Activated CD4-positive, alpha-beta T cell treated with anti-CD3 and anti-CD28 coated beads for 1 hour (primary cell): ENCODE data around the gene MRPL12.

Experiments used
- DNase-seq: peaks from one replicate; pipeline ENCODE4 v3.0.0-alpha.2; 2020

Gene MRPL12

GRCh38 chr17:81683208-81683583 is 20.0 kb upstream of the MRPL12 start:
- DNase-seq = no peak

GRCh38 chr17:81683584-81684441 is 19.4 kb upstream of the MRPL12 start, which contains the start of the genes ARL16 and HGS:
Gene ARL16, minus strand, starts transcription at chr17:81683797. Its CDS starts 44 bp downstream, at chr17:81683753.
Gene HGS, plus strand, starts transcription at chr17:81684011. Its CDS starts 56 bp downstream, at chr17:81684067.
- DNase-seq = peak; percentile 97

- no peak for DNase-seq
Observed at GRCh38 chr17:81684442-81684911, 18.7 kb upstream of the MRPL12 start.

- no peak for DNase-seq
Observed at GRCh38 chr17:81685108-81685507, 18.1 kb upstream of the MRPL12 start.

GRCh38 chr17:81686614-81687013 is 16.6 kb upstream of the MRPL12 start:
- no peak for DNase-seq

GRCh38 chr17:81687770-81688541 is 15.2 kb upstream of the MRPL12 start:
- no peak for DNase-seq

- DNase-seq = no peak
Observed at GRCh38 chr17:81688616-81689015, 14.6 kb upstream of the MRPL12 start.

- DNase-seq = no peak
Observed at GRCh38 chr17:81690066-81690465, 13.1 kb upstream of the MRPL12 start.

GRCh38 chr17:81690549-81690948 is 12.6 kb upstream of the MRPL12 start:
- DNase-seq = no peak

- no peak for DNase-seq
Observed at GRCh38 chr17:81691196-81691595, 12.0 kb upstream of the MRPL12 start.

- no peak for DNase-seq
Observed at GRCh38 chr17:81691608-81692007, 11.6 kb upstream of the MRPL12 start.

GRCh38 chr17:81693509-81694210 is 9.5 kb upstream of the MRPL12 start:
- no peak for DNase-seq

GRCh38 chr17:81694810-81695209 is 8.4 kb upstream of the MRPL12 start:
- DNase-seq = no peak

GRCh38 chr17:81695211-81695610 is 8.0 kb upstream of the MRPL12 start:
- no peak for DNase-seq

- DNase-seq = no peak
Observed at GRCh38 chr17:81695801-81696200, 7.4 kb upstream of the MRPL12 start.

GRCh38 chr17:81696218-81696941 is 6.8 kb upstream of the MRPL12 start:
- DNase-seq = no peak

GRCh38 chr17:81697261-81698044 is 5.7 kb upstream of the MRPL12 start:
- no peak for DNase-seq

GRCh38 chr17:81700353-81701287 is 2.5 kb upstream of the MRPL12 start:
- DNase-seq = no peak

- DNase-seq = no peak
Observed at GRCh38 chr17:81701288-81702071, 1.7 kb upstream of the MRPL12 start.
